Kidney (tissue), 14 donors: ENCODE measurements around the gene ZDHHC21. TPM values are rescaled to one million over a fixed set of nuclear protein-coding genes. Genes with fewer than 3 reads are reported as not detected.

Source experiments
- DNase-seq, 5 donors: peaks; one replicate each; pipeline ENCODE4 v3.0.0-alpha.2; 2013 to 2020
- FAIRE-seq: peaks from 2 replicates; lab custom pipeline; 2012; peaks lifted over from hg19 to GRCh38; lab: Jason Lieb, UNC
- H3K27ac ChIP-seq, 2 donors: one replicate each; pipeline ENCODE4 v1.7.0; 2013; ENCODE audit warnings: low read depth in 2 of 2, low read length in 2 of 2, inconsistent platforms in 1 of 2
- H3K27me3 ChIP-seq: one replicate; pipeline ENCODE4 v1.7.1; 2013; ENCODE audit warnings: low read length, inconsistent platforms; ENCODE audit not compliant: control insufficient read depth, insufficient read depth
- H3K36me3 ChIP-seq, 3 donors: one replicate each; pipeline versions ENCODE4 v1.7.0 to v1.7.1; 2013; ENCODE audit warnings: low read length in 3 of 3, control low read depth in 1 of 3, inconsistent platforms in 1 of 3; ENCODE audit not compliant: insufficient read depth in 3 of 3, control insufficient read depth in 2 of 3
- H3K4me1 ChIP-seq, 3 donors: one replicate each; pipeline versions ENCODE4 v1.7.0 to v1.7.1; 2013; ENCODE audit warnings: low read length in 3 of 3, inconsistent platforms in 1 of 3, low read depth in 1 of 3; ENCODE audit not compliant: control insufficient read depth in 2 of 3, insufficient read depth in 2 of 3
- H3K4me3 ChIP-seq, 3 donors: one replicate each; pipeline versions ENCODE4 v1.7.0 to v1.8.1; 2013; ENCODE audit warnings: low read length in 3 of 3, control low read depth in 1 of 3, inconsistent platforms in 1 of 3
- H3K9ac ChIP-seq, 3 donors: one replicate each; pipeline versions ENCODE4 v1.7.0 to v1.7.1; 2013; ENCODE audit warnings: low read length in 3 of 3, control low read depth in 1 of 3, inconsistent platforms in 1 of 3
- H3K9me3 ChIP-seq, 3 donors: one replicate each; pipeline versions ENCODE4 v1.7.0 to v1.7.1; 2013; ENCODE audit warnings: low read length in 3 of 3, control low read depth in 1 of 3, inconsistent platforms in 1 of 3; ENCODE audit not compliant: control insufficient read depth in 2 of 3, insufficient read depth in 1 of 3
- intact Hi-C: fragments of 100-400 bp; cut with DNase I; formaldehyde crosslinking; loops from one replicate; pipeline ENCODE4 v1.11.1; 2022
- polyA plus RNA-seq: library from polyadenylated mRNA; stranded (reverse); fragments of 350-450 nt; fragmentation: Illumina TruSeq; extraction: RNeasy Lipid Tissue Mini Kit (QIAGEN cat#74804); gene quantifications from one replicate; pipeline ENCODE4 v1.2.3, GENCODE V29; 2014; ENCODE audit warnings: low read depth, low replicate concordance; ENCODE audit not compliant: insufficient read depth
- total RNA-seq: library from RNA; stranded (reverse); fragmentation: NEBNext Ultra II Directional; extraction: Animal tissue kit (Norgen Biotek cat#: 25700); gene quantifications from one replicate; pipeline ENCODE4 v1.2.1, GENCODE V29; 2021
- TF ChIP-seq, protein P1 (sequence below): IDR thresholded peaks from 3 replicates; pipeline ENCODE4 v1.5.1; 2012; ENCODE audit warnings: mild to moderate bottlenecking, moderate library complexity, borderline replicate concordance; ENCODE audit not compliant: insufficient read depth; ENCODE audit errors: extremely low read depth
- donor health status: control.
- donor health status: control.
- donor health status: control.
- donor health status: control.
- donor health status: control.
- donor health status: DM: yes; HTN: yes; CAD: no.
- donor health status: Normal renal cell carcinoma (clear cell type).

ZDHHC21 gene
- total and polyA plus RNA-seq, 2 donors from 2014 or later, result 4.0 to 15.2 TPM

GRCh38 chr9:14705079-14705478, 11.8 kb upstream of the ZDHHC21 start:
- Histone ChIP-seq H3K27ac (no peak overlapping the region), H3K4me1 (no peaks in the 10 kb centered on the region), H3K4me3 (no peak overlapping the region), H3K9me3 (peaks cover 0 to 6% (median 2%) of the 10 kb centered on the region in 3 donors), H3K27me3 (no peaks in the 10 kb centered on the region), H3K9ac (no peak overlapping the region), H3K36me3 (no peaks in the 10 kb centered on the region)
- no peak for DNase-seq
- intact Hi-C loops, result no loop called here
- TF ChIP-seq, protein P1, sequence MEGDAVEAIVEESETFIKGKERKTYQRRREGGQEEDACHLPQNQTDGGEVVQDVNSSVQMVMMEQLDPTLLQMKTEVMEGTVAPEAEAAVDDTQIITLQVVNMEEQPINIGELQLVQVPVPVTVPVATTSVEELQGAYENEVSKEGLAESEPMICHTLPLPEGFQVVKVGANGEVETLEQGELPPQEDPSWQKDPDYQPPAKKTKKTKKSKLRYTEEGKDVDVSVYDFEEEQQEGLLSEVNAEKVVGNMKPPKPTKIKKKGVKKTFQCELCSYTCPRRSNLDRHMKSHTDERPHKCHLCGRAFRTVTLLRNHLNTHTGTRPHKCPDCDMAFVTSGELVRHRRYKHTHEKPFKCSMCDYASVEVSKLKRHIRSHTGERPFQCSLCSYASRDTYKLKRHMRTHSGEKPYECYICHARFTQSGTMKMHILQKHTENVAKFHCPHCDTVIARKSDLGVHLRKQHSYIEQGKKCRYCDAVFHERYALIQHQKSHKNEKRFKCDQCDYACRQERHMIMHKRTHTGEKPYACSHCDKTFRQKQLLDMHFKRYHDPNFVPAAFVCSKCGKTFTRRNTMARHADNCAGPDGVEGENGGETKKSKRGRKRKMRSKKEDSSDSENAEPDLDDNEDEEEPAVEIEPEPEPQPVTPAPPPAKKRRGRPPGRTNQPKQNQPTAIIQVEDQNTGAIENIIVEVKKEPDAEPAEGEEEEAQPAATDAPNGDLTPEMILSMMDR, result no peak
- FAIRE-seq, result no peak

DNA sequence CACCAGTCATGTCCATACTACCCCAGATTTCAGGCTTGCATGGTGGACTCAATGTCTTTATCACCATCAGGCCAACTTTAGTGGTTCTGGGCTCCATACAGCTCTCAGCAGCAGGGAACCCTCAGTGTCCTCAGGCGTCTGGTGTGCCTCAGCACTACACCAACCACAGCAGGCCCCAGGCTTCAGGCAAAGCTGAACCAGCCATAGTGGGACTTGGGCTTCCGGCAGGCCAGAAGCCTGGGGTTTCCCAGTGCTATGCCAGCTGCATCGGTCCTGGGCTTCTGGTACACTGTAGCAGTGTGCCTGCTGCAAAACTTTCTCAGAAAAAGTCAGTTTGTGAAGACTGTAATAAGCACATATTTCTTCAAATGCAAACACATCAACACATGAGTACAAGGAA, 11.0 kb upstream of the ZDHHC21 start:
- TF ChIP-seq, protein P1, result no peak

GRCh38 chr9:14702200-14702720, 9.0 kb upstream of the ZDHHC21 start:
- no peak overlapping the region for H3K27ac ChIP-seq
- no peak overlapping the region for H3K9ac ChIP-seq
- H3K36me3 ChIP-seq, result no peaks in the 10 kb centered on the region
- FAIRE-seq, result no peak
- TF ChIP-seq, protein P1, result no peak
- DNase-seq, result no peak
- intact Hi-C loops, result no loop called here
- no peaks in the 10 kb centered on the region for H3K27me3 ChIP-seq
- H3K4me3 ChIP-seq, result no peak overlapping the region
- no peaks in the 10 kb centered on the region for H3K4me1 ChIP-seq
- peaks cover 0 to 5% (median 2%) of the 10 kb centered on the region in 3 donors for H3K9me3 ChIP-seq

More for the DNA sequence above, 11.0 kb upstream of the ZDHHC21 start:
- no peaks in the 10 kb centered on the region for H3K27me3 ChIP-seq
- peak in 1 of 5 donors; percentile 55 for DNase-seq
- no peaks in the 10 kb centered on the region for H3K36me3 ChIP-seq
- FAIRE-seq, result no peak
- intact Hi-C loops, result no loop called here
- no peak overlapping the region for H3K9ac ChIP-seq
- no peaks in the 10 kb centered on the region for H3K4me1 ChIP-seq
- peaks cover 0 to 6% (median 2%) of the 10 kb centered on the region in 3 donors for H3K9me3 ChIP-seq
- no peak overlapping the region for H3K4me3 ChIP-seq
- no peak overlapping the region for H3K27ac ChIP-seq
